Anterior cingulate cortex (tissue), 58 donors: ENCODE measurements around the gene ERP44.
"Not testable (repeated sequence)": the region's sequence is repeated elsewhere in the genome, so short reads cannot be mapped to it uniquely, and the experiment has no call there.

Source experiments
- DNase-seq, 58 donors: peaks; one replicate each; lab custom pipeline; 2025; lab: John Stamatoyannopoulos, UW

The ERP44 gene

GRCh38 chr9:100020121-100020795, 78.5 kb downstream of the ERP44 start:
- no peak for DNase-seq

DNA sequence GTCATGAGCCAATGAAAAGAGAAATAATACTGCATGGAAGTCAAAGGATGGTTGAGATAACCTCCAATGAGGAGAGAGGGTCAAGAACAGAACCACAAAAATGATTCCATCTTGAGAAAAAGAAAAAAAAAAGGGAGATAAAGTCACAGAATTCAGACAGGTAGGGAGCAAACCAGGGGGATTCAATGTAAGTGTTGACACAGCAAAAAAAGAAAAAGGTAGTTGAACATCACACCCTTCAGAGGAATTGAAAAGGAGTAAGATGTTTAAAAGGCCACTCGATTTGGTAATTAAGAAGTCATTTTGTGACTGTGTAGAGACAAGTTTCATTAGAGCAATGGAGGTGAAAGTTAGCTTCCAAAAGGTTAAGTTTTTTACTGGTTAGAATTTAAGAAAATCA, 79.3 kb downstream of the ERP44 start:
- DNase-seq = no peak

GRCh38 chr9:100014846-100015245, 84.0 kb downstream of the ERP44 start:
- DNase-seq = no peak

- no peak for DNase-seq
These were observed 85.2 kb downstream of the ERP44 start for GRCh38 chr9:100013573-100013972.

DNA sequence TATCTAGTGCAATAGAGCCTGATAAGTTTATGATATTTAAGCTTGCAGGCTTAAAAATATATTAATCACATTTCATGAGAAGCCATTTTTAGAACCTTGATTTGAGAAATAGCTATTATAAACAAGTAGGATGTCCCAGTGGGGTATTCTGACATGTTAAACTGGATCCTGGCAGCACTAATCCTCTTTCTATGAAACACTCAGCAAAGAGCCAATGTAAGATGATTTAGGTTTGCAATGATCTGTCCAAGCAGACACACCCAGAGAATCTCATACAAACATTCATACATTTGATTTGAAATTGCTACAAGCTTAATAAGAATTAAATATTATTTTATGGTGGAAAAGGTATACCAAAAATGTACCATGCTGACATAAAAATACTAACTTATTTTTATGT, 86.5 kb downstream of the ERP44 start:
- no peak for DNase-seq

DNA sequence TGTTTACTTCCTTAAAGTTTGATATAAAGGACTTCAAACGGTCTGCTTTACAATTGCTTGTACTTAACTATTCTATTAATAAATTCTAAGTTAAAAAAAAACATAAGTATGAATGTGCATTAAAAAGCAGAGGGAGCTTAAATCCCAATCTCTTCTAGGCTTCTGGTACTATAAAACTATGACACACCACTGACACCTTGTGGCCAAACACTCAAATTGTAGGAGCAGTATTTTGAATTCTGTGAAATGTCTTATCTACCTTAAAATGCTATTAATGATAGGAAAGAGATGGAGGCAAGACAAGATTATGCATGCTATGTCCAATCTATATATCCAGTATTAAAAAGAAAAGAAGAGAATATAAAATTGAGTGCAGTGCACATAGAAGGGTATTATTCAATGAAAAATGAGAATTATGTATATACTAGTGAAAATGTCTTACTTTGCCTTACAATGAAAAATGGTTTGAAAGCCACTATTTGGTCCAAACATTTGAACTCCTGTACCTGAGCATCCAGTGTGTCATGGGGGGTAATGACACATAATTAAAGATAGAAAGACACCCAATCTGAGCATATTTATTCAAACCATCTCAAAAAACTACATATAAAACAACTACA, 87.6 kb downstream of the ERP44 start:
- DNase-seq = no peak

- no peak for DNase-seq
These were observed 99.0 kb downstream of the ERP44 start for GRCh38 chr9:99999797-100000196.

DNA sequence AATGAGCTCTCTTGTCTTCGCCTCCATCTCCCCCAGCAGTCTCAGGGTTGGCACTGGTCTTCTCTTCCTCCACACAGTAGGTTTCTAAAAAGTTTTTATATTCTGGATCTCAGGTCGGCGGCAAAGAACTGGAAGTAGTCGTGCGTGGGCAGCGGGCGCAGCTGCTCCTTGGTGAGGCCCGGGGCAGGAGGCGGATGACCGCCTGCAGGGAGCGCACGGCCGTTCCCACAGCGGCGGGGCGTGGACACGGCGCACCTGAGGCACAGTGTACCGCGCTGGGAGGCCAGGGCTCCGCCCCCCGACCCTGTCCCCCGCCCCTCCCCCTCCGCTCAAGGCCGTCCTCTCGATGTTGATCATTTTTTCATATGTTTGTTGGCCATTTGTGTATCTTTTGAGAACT, 99.9 kb downstream of the ERP44 start:
- no peak for DNase-seq

DNA sequence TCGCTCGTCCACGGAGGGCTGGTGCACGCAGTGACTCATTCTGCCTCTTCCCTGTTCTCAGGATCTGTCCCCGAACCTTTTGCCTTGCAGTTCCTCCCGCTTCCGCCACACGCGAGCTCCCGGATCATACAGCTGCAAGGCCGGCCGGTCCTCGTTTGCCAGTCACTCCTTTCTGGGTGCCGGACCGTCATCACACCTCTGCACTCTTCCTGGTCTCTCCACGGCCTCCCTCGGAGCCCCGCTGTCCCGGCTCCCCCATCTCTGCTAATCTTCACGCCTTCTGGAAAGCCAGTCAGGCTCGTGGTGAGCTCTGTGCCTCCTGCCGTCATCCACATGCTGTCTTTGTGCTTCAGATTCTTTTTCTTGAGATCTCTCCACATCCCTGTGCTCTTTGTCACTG, 100.5 kb downstream of the ERP44 start:
- DNase-seq = no peak

- DNase-seq = not testable (repeated sequence)
These were observed 108.3 kb downstream of the ERP44 start for GRCh38 chr9:99990508-99990907.

GRCh38 chr9:99986642-99987041, 112.2 kb downstream of the ERP44 start:
- DNase-seq = no peak

DNA sequence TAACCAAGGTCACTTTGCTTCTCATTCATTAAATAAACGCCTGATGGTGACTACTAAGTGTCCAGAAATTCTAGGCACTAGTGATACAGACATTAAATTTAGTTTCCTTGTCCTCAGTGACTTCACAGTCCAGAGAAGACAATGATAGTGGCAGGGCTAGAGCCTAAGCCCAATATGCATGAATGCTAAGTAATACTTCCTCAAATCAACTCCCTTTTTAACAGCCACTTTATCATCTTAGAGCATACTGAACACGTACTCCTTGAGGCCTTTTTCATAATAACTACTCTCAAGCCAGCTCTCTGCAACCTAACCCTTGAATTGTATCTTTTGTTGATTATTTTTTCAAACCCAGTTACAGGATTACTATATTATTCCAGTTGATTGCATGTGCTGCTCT, 118.2 kb downstream of the ERP44 start:
- DNase-seq = no peak

DNA sequence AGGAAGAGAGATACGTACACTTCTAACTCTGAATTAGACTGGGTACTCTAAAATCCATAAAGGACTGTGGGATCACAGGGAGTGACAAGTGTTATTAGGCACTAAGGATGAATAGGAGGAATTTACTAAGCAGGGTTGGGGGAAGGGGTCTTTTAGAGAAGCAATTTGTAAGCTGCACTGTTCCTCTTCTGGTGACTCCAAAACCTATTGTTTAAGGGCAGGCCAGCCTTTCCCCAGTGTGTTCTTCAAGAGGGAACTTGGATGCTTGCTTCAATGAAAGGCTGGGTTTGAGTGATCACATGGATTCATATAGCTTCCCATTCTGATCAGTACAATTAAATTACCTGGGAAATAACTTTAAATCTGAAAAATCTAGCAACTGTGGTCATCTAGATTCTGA, 120.6 kb downstream of the ERP44 start:
- no peak for DNase-seq

DNA sequence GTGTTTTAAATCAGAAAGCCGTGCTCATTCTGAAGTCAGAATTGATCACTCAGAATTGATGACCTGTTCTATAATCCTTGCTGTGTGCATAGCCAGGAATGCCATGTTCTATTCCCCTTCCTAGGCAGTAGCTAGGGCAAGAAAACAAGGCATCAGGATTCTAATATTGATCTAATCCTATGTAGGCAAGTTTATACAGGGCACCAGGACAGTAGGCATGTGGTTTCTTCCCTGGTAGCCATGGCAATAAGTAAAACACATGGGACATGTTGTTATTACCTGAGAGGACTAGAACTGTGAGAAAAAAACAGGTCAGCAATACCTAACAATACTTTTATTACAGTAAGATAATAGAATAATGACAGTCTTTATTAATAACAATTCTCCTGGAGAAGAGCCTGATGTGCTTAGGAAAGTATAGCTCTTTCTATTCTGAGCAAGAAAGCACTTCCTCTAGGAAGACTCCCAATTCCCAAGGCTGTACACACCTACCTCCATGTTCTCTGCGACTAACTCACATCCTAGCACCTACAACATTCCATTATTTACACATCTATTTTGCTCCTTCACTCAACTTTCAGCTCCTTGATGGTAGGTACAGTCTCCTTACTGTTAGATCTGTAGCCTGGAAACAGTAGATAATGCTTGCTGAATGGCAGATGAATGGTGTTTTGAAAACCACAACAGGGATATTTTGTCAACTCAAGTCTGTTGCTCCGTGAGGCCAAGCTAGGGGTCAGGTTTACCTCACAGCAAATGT, 121.6 kb downstream of the ERP44 start:
- DNase-seq = no peak

- no peak for DNase-seq
These were observed 125.3 kb downstream of the ERP44 start for GRCh38 chr9:99973455-99973854.

DNA sequence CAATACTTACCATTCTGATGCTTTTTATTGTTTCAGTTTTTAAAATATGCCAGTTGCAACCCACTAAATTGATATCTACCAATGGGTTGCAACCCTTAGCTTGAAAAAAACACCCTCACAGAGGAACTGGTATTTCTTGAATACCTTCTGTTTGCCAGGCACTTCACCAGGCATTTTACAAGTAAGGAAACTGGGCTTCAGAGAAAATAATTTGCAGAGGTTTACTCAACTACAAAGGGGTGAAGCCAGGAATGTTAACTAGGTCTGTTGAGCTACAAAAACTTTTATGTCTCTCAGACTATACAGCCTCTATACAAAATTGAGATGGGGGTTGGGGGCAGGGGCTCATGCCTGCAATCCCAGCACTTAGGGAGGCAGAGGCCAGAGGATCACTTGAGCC, 127.4 kb downstream of the ERP44 start:
- DNase-seq = no peak

GRCh38 chr9:99970481-99970880, 128.3 kb downstream of the ERP44 start:
- no peak for DNase-seq

DNA sequence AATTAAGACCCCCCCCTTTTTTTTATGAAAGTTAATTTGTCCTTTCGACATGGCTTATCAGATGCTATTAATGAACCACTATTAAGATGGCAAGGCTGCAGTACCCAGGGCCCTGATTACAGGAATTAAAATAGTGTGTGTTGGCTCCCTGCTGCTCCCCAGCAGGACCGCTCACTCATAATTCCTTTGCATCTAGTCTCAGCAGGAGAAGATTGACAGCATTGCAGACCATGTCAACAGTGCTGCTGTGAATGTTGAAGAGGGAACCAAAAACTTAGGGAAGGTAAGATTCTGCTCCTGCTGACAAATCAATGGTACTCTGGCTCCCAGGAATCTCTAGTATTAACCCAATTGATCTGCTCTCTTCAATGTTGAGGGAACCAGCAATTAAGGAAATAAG, 131.3 kb downstream of the ERP44 start:
- no peak for DNase-seq

GRCh38 chr9:99966716-99967115, 132.1 kb downstream of the ERP44 start:
- DNase-seq = no peak

GRCh38 chr9:99966001-99966400, 132.8 kb downstream of the ERP44 start:
- DNase-seq = no peak

- DNase-seq = no peak
These were observed 134.5 kb downstream of the ERP44 start for GRCh38 chr9:99964336-99964735.
